Measurements from ENCODE around the gene SLC25A30. TPM values are rescaled to one million over a fixed set of nuclear protein-coding genes. Genes with fewer than 3 reads are reported as not detected.
"Not testable (repeated sequence)": the region's sequence is repeated elsewhere in the genome, so short reads cannot be mapped to it uniquely, and the experiment has no call there.

The SLC25A30 gene
- total RNA-seq, 3 donors from 2014 or later: 10.5 to 20.0 (median 13.6) TPM

DNA sequence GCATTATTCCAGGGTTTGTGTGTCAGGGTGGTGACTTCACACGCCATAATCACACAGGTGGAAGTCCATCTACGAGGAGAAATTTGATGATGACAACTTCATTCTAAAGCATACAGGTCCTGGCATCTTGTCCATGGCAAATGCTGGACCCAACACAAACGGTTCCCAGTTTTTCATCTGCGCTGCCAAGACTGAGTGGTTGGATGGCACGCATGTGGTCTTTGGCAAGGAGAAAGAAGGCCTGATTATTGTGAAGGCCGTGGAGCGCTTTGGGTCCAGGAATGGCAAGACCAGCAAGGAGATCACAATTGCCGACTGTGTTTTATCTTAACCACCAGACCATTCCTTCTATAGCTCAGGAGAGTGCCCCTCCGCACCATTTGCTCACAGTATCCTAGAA lies 18.2 kb upstream of the SLC25A30 start:
- no peaks in the 10 kb centered on the region for H3K36me3 ChIP-seq (ENCODE audit: low read depth)
- H3K4me1 ChIP-seq (ENCODE audit: low read depth): peaks cover 5% of the 10 kb centered on the region
- ATAC-seq (no peak), DNase-seq (no peak)
- H3K9me3 ChIP-seq: no peaks in the 10 kb centered on the region
- intact Hi-C loops (cut with DNase I, micrococcal nuclease): no loop called here
- TF ChIP-seq CTCF (IDR thresholded peaks at IDR 0.05): no peak
- H3K4me3 ChIP-seq: no peak overlapping the region

GRCh38 chr13:45434556-45435371 lies 16.6 kb upstream of the SLC25A30 start:
- TF ChIP-seq CTCF (IDR thresholded peaks at IDR 0.05): no peak
- Histone ChIP-seq H3K4me3 (no peak overlapping the region), H3K36me3 (ENCODE audit: low read depth) (no peaks in the 10 kb centered on the region), H3K9me3 (no peaks in the 10 kb centered on the region), H3K4me1 (ENCODE audit: low read depth) (peaks cover 5% of the 10 kb centered on the region)
- peak; percentile 94 for ATAC-seq
- intact Hi-C loops (cut with DNase I, micrococcal nuclease): no loop called here
- peak in 2 of 3 donors; percentile 35 to 52 for DNase-seq

- H3K36me3 ChIP-seq (ENCODE audit: low read depth): no peaks in the 10 kb centered on the region
- DNase-seq (no peak), ATAC-seq (no peak)
- H3K9me3 ChIP-seq: no peaks in the 10 kb centered on the region
- intact Hi-C loops (cut with DNase I, micrococcal nuclease): no loop called here
- no peak for TF ChIP-seq CTCF (IDR thresholded peaks at IDR 0.05)
- peaks cover 5% of the 10 kb centered on the region for H3K4me1 ChIP-seq (ENCODE audit: low read depth)
- H3K4me3 ChIP-seq: no peak overlapping the region
Measured at GRCh38 chr13:45433381-45433790, 15.2 kb upstream of the SLC25A30 start.

DNA sequence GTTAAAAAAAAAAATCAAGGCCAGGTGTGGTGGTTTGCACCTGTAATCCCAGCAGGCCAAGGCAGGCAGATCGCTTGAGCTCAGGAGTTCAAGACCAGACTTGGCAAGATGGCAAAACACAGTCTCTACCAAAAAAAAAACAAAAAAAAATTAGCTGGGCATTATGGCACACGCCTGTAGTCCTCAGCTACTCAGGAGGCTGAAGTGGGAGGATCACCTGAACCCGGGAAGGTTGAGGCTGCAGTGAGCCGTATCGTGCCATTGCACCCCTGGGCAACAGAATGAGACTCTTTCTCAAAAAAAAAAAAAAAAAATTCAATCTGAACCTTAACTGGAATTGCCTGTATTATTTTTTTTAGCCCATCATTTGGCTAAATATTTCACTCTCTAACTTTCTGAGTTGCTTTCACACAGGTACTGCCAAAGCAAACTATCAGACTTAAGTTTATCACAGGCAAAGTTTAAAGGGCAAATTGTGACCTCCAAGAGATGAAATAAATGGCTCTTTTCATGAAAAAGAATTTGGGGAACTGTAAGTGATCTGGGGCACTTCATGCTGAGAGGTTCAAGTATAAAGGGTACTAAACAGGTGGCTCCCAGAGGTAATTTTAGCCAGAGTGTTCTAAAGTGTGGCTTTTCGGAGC lies 14.7 kb upstream of the SLC25A30 start:
- no peaks in the 10 kb centered on the region for H3K9me3 ChIP-seq
- peaks cover 5% of the 10 kb centered on the region for H3K4me1 ChIP-seq (ENCODE audit: low read depth)
- intact Hi-C loops (cut with DNase I, micrococcal nuclease): no loop called here
- ATAC-seq (no peak), DNase-seq (no peak)
- no peaks in the 10 kb centered on the region for H3K36me3 ChIP-seq (ENCODE audit: low read depth)
- no peak for TF ChIP-seq CTCF (IDR thresholded peaks at IDR 0.05)
- H3K4me3 ChIP-seq: no peak overlapping the region

GRCh38 chr13:45426056-45426841 lies 8.1 kb upstream of the SLC25A30 start:
- intact Hi-C loops (cut with DNase I, micrococcal nuclease); DNase-seq; ATAC-seq; H3K4me3 ChIP-seq; H3K4me1 ChIP-seq (ENCODE audit: low read depth); H3K9me3 ChIP-seq; H3K36me3 ChIP-seq (ENCODE audit: low read depth): not testable (repeated sequence)

Data from mucosa of descending colon (tissue), 3 donors.